Progenitor cell of endocrine pancreas (in vitro differentiated cells): ENCODE data around the gene SAMD4B. TPM values are rescaled to one million over a fixed set of nuclear protein-coding genes. Genes with fewer than 3 reads are reported as not detected.

Experiments
- DNase-seq: peaks from one replicate; pipeline ENCODE4 v3.0.0; 2021; ENCODE audit warnings: low spot score; ENCODE audit not compliant: unreplicated experiment
- H3K27ac Mint-ChIP-seq: 2 replicates; pipeline ENCODE4 v1.8.0; 2021; ENCODE audit warnings: mild to moderate bottlenecking, moderate library complexity, mixed read lengths
- H3K27me3 Mint-ChIP-seq: 2 replicates; pipeline ENCODE4 v1.8.0; 2021; ENCODE audit warnings: mixed read lengths
- H3K36me3 Mint-ChIP-seq: 2 replicates; pipeline ENCODE4 v1.8.0; 2022; ENCODE audit warnings: mixed read lengths; ENCODE audit not compliant: insufficient read depth
- H3K4me1 Mint-ChIP-seq: 2 replicates; pipeline ENCODE4 v1.8.0; 2021; ENCODE audit warnings: low read depth, mixed read lengths
- H3K4me3 Mint-ChIP-seq: 2 replicates; pipeline ENCODE4 v1.8.0; 2021; ENCODE audit warnings: low read depth, mild to moderate bottlenecking, moderate library complexity, mixed read lengths
- H3K9me3 Mint-ChIP-seq: 2 replicates; pipeline ENCODE4 v1.8.0; 2021; ENCODE audit warnings: low read depth, mixed read lengths
- CTCF ChIP-seq: fragments of 200-600 bp; sonication (generic); IDR thresholded peaks from one replicate; pipeline ENCODE4 v1.5.0; 2021; ENCODE audit warnings: antibody characterized with exemption, mild to moderate bottlenecking; ENCODE audit not compliant: unreplicated experiment
- microRNA-seq: library from miRNA; unstranded; fragments of <30 nt; microRNA quantifications from one replicate; pipeline ENCODE4 v1.1.0, GENCODE V29; 2020; ENCODE audit warnings: borderline number of aligned reads; ENCODE audit not compliant: unreplicated experiment
- total RNA-seq: library from RNA; stranded (reverse); gene quantifications from 2 replicates; pipeline ENCODE4 v1.2.1, GENCODE V29; 2021

The SAMD4B gene
- total RNA-seq, 1 donor from 2014 or later = 152 TPM

- Mint-ChIP-seq H3K27ac (peak overlapping the region; percentile 98), H3K27me3 (no peaks in the 10 kb centered on the region), H3K9me3 (no peaks in the 10 kb centered on the region), H3K4me3 (peak overlapping the region; percentile 92), H3K4me1 (peaks cover 17% of the 10 kb centered on the region), H3K36me3 (peaks cover 12% of the 10 kb centered on the region)
- no peak for DNase-seq
- TF ChIP-seq CTCF = no peak
Observed at GRCh38 chr19:39434123-39435076, 92.2 kb downstream of the SAMD4B start.

Small RNAs within 50 kb of the gene (microRNA-seq; reads per million reads assigned to microRNA genes)
- not detected for gene MIR4530

Other genes starting within 250 kb of the SAMD4B start
- 73.9 and 75.8 TPM in 2 replicates for gene PAK4, start 216.6 kb upstream of the SAMD4B start, total RNA-seq
- gene NCCRP1, start 145.5 kb upstream of the SAMD4B start, total RNA-seq = 0.89 and 0.93 TPM in 2 replicates
- not detected in 2 replicates for gene SYCN, start 138.2 kb upstream of the SAMD4B start, total RNA-seq
- gene IFNL3, start 97.4 kb upstream of the SAMD4B start, total RNA-seq = not detected in 2 replicates
- not detected in 2 replicates for gene IFNL4, start 93.6 kb upstream of the SAMD4B start, total RNA-seq
- gene IFNL2, start 74.0 kb upstream of the SAMD4B start, total RNA-seq = not detected in 2 replicates
- gene IFNL1, start 46.0 kb upstream of the SAMD4B start, total RNA-seq = not detected in 2 replicates
- gene LRFN1, start 21.6 kb upstream of the SAMD4B start, total RNA-seq = 4.8 and 5.2 TPM in 2 replicates
- gene GMFG, start 6.4 kb upstream of the SAMD4B start, total RNA-seq = not detected in 2 replicates
- gene PAF1, start 48.7 kb downstream of the SAMD4B start, total RNA-seq = 49.4 and 49.5 TPM in 2 replicates
- 36.3 and 39.0 TPM in 2 replicates for gene MED29, start 49.0 kb downstream of the SAMD4B start, total RNA-seq
- gene ZFP36, start 64.4 kb downstream of the SAMD4B start, total RNA-seq = 10.5 and 10.6 TPM in 2 replicates
- gene PLEKHG2, start 70.2 kb downstream of the SAMD4B start, total RNA-seq = 162 and 170 TPM in 2 replicates
- 1,449 and 1,510 TPM in 2 replicates for gene RPS16, start 93.5 kb downstream of the SAMD4B start, total RNA-seq
- 170 and 171 TPM in 2 replicates for gene SUPT5H, start 103.2 kb downstream of the SAMD4B start, total RNA-seq
- gene TIMM50, start 138.4 kb downstream of the SAMD4B start, total RNA-seq = 79.3 TPM in 2 replicates
- 0.93 and 1.1 TPM in 2 replicates for gene DLL3, start 156.5 kb downstream of the SAMD4B start, total RNA-seq
- gene SELENOV, start 172.7 kb downstream of the SAMD4B start, total RNA-seq = 5.1 and 6.5 TPM in 2 replicates
- 1.8 and 2.0 TPM in 2 replicates for gene EID2B, start 190.4 kb downstream of the SAMD4B start, total RNA-seq
- gene EID2, start 197.7 kb downstream of the SAMD4B start, total RNA-seq = 21.0 and 24.1 TPM in 2 replicates